ENCODE results near the gene ARX. TPM values are rescaled to one million over a fixed set of nuclear protein-coding genes. Genes with fewer than 3 reads are reported as not detected.

The ARX gene
- total RNA-seq, 1 donor from 2014 or later = 12.1 TPM

DNA sequence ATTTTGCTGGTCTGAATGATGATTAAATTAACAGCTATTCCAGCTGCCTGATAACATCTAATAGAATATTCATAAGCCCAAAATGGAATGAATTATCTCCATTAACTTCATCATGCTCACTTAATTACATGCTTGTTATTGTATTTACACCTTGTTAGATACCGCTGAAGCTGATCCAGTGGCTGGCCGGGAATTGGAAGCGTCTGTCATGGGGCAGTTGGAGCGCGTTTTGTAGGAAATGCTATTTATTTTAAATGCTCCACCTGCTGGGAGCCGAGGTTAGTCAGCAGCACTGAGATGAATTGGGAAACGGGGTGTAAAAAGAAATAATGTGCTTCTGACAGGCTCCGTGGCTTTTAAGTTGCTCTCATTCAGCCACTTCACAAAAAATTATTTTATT, 25.2 kb downstream of the ARX start:
- Mint-ChIP-seq H3K4me3 (no peak overlapping the region), H3K9me3 (no peaks in the 10 kb centered on the region), H3K27me3 (peaks cover 4% of the 10 kb centered on the region), H3K27ac (no peak overlapping the region), H3K36me3 (peaks cover 15% of the 10 kb centered on the region), H3K4me1 (ENCODE audit: unreplicated experiment) (peaks cover 4% of the 10 kb centered on the region)
- TF ChIP-seq CTCF (conservative IDR thresholded peaks at IDR 0.05) = peak; percentile 51
- no peak for DNase-seq (ENCODE audit: extremely low spot score, unreplicated experiment)

- no peak for DNase-seq (ENCODE audit: extremely low spot score, unreplicated experiment)
- Mint-ChIP-seq H3K9me3 (no peaks in the 10 kb centered on the region), H3K27ac (no peak overlapping the region), H3K36me3 (peaks cover 15% of the 10 kb centered on the region), H3K4me3 (no peak overlapping the region), H3K4me1 (ENCODE audit: unreplicated experiment) (peaks cover 4% of the 10 kb centered on the region), H3K27me3 (peaks cover 3% of the 10 kb centered on the region)
- TF ChIP-seq CTCF (conservative IDR thresholded peaks at IDR 0.05) = no peak
Observed at GRCh38 chrX:24988314-24988713, 27.5 kb downstream of the ARX start.

DNA sequence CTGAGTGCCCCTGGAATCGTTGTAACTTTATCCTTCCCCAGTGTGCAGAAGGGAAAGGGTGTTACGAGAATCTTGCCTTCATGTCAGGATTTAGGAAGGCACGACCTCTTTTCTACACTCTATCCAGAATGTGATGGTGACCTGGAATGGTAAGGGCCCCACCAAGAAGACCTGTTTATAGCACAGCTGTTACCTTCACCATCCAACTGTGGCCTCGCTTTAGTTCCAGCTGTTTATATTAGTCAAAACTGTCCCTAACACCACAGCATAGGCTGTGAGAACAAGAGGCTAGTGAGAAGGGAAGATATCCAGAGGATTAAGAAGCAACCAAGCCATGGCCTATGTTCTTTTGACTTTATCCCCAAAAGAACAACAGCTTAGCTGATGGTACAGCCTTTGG, 28.0 kb downstream of the ARX start:
- H3K9me3 Mint-ChIP-seq = no peaks in the 10 kb centered on the region
- H3K27ac Mint-ChIP-seq = no peak overlapping the region
- H3K4me3 Mint-ChIP-seq = no peak overlapping the region
- peaks cover 4% of the 10 kb centered on the region for H3K4me1 Mint-ChIP-seq (ENCODE audit: unreplicated experiment)
- H3K36me3 Mint-ChIP-seq = peaks cover 15% of the 10 kb centered on the region
- no peak for DNase-seq (ENCODE audit: extremely low spot score, unreplicated experiment)
- no peaks in the 10 kb centered on the region for H3K27me3 Mint-ChIP-seq
- no peak for TF ChIP-seq CTCF (conservative IDR thresholded peaks at IDR 0.05)

DNA sequence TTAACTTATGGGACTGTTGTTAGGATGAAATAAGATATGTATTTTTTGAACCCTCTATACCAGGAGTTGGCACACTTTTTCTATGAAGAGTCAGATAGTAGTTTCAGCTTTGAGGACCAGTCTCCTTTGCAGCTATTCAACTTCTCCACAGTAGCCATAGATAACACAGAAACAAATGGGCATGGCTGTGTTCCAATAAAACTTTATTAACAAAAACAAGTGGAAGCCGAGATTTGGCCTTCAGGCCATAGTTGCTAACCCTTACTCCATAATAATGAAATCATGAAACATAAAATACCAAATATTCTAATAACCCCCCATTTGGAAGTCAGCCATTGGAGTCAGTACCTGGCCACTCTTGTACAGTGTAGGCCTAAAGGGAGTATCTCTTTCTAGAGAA, 30.6 kb downstream of the ARX start:
- DNase-seq (ENCODE audit: extremely low spot score, unreplicated experiment) = no peak
- no peak for TF ChIP-seq CTCF (conservative IDR thresholded peaks at IDR 0.05)
- no peak overlapping the region for H3K4me3 Mint-ChIP-seq
- no peak overlapping the region for H3K27ac Mint-ChIP-seq
- H3K4me1 Mint-ChIP-seq (ENCODE audit: unreplicated experiment) = peaks cover 9% of the 10 kb centered on the region
- peaks cover 8% of the 10 kb centered on the region for H3K36me3 Mint-ChIP-seq
- H3K27me3 Mint-ChIP-seq = no peaks in the 10 kb centered on the region
- no peaks in the 10 kb centered on the region for H3K9me3 Mint-ChIP-seq

- H3K4me3 Mint-ChIP-seq = no peak overlapping the region
- H3K9me3 Mint-ChIP-seq = no peaks in the 10 kb centered on the region
- peaks cover 9% of the 10 kb centered on the region for H3K4me1 Mint-ChIP-seq (ENCODE audit: unreplicated experiment)
- peaks cover 8% of the 10 kb centered on the region for H3K36me3 Mint-ChIP-seq
- no peak for TF ChIP-seq CTCF (conservative IDR thresholded peaks at IDR 0.05)
- no peaks in the 10 kb centered on the region for H3K27me3 Mint-ChIP-seq
- no peak for DNase-seq (ENCODE audit: extremely low spot score, unreplicated experiment)
- no peak overlapping the region for H3K27ac Mint-ChIP-seq
Observed at GRCh38 chrX:24983931-24984330, 31.8 kb downstream of the ARX start.

All from type B pancreatic cell (in vitro differentiated cells).